ENCODE results near the gene DCTPP1.

GRCh38 chr16:30476991-30477390, 47.2 kb upstream of the DCTPP1 start:
- TF ChIP-seq CTCF (IDR thresholded peaks at IDR 0.05) (no peak), POLR2A (IDR thresholded peaks at IDR 0.05) (no peak)
